ENCODE data around the gene EPB41L2.

Gene EPB41L2

GRCh38 chr6:130796313-130796905 lies 266.6 kb downstream of the EPB41L2 start:
- DNase-seq (ENCODE audit: low spot score), result no peak

DNA sequence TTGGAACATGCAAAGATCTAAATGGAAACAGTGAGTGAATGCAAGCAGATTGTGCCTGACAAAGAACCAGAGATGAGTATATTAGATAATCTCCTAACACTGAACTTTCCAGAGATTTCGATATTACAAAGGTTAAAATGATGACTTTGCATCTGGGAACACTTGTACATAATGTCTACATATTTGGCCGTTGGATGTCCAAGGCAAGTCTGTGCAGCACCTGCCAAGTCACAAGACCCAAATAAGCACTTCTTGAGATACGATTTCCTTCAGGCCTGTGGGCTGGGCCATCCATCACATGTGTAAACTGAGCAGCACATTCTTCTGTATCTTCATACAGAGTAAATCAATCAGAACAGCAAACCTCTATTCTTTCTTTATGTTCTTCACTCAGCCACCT lies 268.3 kb downstream of the EPB41L2 start:
- DNase-seq (ENCODE audit: low spot score), result no peak

DNA sequence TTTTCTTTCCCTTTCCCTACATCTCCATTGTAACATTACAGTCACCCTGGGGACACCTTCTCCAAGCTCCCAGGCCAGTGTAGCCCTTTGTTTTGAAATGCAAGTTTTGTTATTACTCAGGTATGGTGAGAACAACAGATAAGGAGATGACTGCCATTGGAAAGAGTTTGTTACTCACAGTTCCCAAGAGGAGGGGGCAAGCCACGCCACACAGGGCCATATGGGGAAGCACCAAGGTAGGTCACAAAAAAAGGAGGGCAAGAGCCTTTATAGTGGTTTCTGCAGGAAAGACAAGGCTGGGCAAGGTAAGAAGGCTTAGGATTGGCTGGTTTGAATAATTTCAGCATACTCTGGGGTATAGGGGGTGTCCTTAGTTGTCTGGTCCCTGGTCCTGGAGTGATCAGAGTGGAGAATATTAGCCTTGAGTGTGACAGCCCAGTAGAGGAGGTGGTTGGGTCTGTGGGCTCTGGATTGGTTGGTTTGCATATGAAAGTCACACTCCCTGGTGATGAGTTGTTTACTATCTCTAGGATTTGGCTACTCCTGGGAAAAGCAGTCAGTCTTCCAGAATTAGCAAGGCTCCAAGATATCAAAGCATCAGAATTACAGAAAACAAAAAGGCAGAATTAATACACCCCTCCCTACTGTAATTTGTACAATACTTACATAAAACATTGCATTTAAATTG lies 268.9 kb downstream of the EPB41L2 start:
- no peak for DNase-seq (ENCODE audit: low spot score)
